SK-N-SH treated with all-trans-retinoic acid at 6 μM for 48 hours (cell line): ENCODE data around the gene SH3BP1.
A peak's percentile ranks its signal among the peaks of the same experiment; 100 is the strongest.

Experiments used
- ATAC-seq: fragments of 200-7000 bp; cut with Tn5 transposase; 3 replicates; pipeline ENCODE4 v1.9.1; 2020; ENCODE audit warnings: mild to moderate bottlenecking, moderate library complexity
- ARNTL ChIP-seq: fragments of 450-650 bp; formaldehyde crosslinking; IDR thresholded peaks from 2 replicates; pipeline ENCODE4 v1.5.0; 2020; ENCODE audit warnings: low read depth, mild to moderate bottlenecking, moderate library complexity, borderline replicate concordance
- BACH2 ChIP-seq: fragments of 250-450 bp; sonication (Bioruptor Pico); IDR thresholded peaks from 2 replicates; pipeline ENCODE4 v1.9.0; 2021; ENCODE audit warnings: mild to moderate bottlenecking, borderline replicate concordance
- CREB5 ChIP-seq: fragments of 250-450 bp; sonication (Bioruptor Pico); IDR thresholded peaks from 2 replicates; pipeline ENCODE4 v1.5.1; 2020; ENCODE audit warnings: low read depth, mild to moderate bottlenecking, moderate library complexity
- CSDC2 ChIP-seq: fragments of 250-450 bp; sonication (Bioruptor Pico); IDR thresholded peaks from 2 replicates; pipeline ENCODE4 v1.5.0; 2020; ENCODE audit warnings: mild to moderate bottlenecking, moderate library complexity
- CSRNP3 ChIP-seq: fragments of 250-450 bp; sonication (Bioruptor Pico); IDR thresholded peaks from 2 replicates; pipeline ENCODE4 v1.5.1; 2021; ENCODE audit warnings: mild to moderate bottlenecking, moderate library complexity
- ESRRG ChIP-seq: fragments of 250-450 bp; sonication (Bioruptor Pico); IDR thresholded peaks from 2 replicates; pipeline ENCODE4 v1.6.1; 2021; ENCODE audit warnings: mild to moderate bottlenecking
- GLIS3 ChIP-seq: fragments of 250-450 bp; sonication (Bioruptor Pico); IDR thresholded peaks from 2 replicates; pipeline ENCODE4 v1.5.0; 2020; ENCODE audit warnings: mild to moderate bottlenecking, moderate library complexity
- ISL1 ChIP-seq: fragments of 250-450 bp; sonication (Bioruptor Pico); IDR thresholded peaks from 2 replicates; pipeline ENCODE4 v2.1.2; 2022; ENCODE audit warnings: mild to moderate bottlenecking, moderate library complexity
- OSR1 ChIP-seq: fragments of 250-450 bp; sonication (Bioruptor Pico); IDR thresholded peaks from 2 replicates; pipeline ENCODE4 v1.8.0; 2022; ENCODE audit warnings: moderate library complexity, mild to moderate bottlenecking, inconsistent platforms
- PATZ1 ChIP-seq: fragments of 250-450 bp; sonication (Bioruptor Pico); IDR thresholded peaks from 2 replicates; pipeline ENCODE4 v1.8.0; 2020; ENCODE audit warnings: mild to moderate bottlenecking, moderate library complexity, borderline replicate concordance
- POU6F1 ChIP-seq: fragments of 250-450 bp; sonication (Bioruptor Pico); IDR thresholded peaks from 2 replicates; pipeline ENCODE4 v1.8.0; 2021; ENCODE audit warnings: low read depth, mild to moderate bottlenecking, moderate library complexity, borderline replicate concordance
- PPARA ChIP-seq: fragments of 250-450 bp; sonication (Bioruptor Pico); IDR thresholded peaks from 2 replicates; pipeline ENCODE4 v1.5.0; 2020; ENCODE audit warnings: mild to moderate bottlenecking, borderline replicate concordance
- RARB ChIP-seq: fragments of 250-450 bp; sonication (Bioruptor Pico); IDR thresholded peaks from 2 replicates; pipeline ENCODE4 v1.8.0; 2021; ENCODE audit warnings: mild to moderate bottlenecking, moderate library complexity
- SNAI2 ChIP-seq: fragments of 250-450 bp; sonication (Bioruptor Pico); IDR thresholded peaks from 2 replicates; pipeline ENCODE4 v1.5.0; 2020; ENCODE audit warnings: mild to moderate bottlenecking, moderate library complexity
- TCF4 ChIP-seq: fragments of 250-450 bp; sonication (Bioruptor Pico); IDR thresholded peaks from 2 replicates; pipeline ENCODE4 v1.8.0; 2021; ENCODE audit warnings: mild to moderate bottlenecking, moderate library complexity, borderline replicate concordance
- TOX ChIP-seq: fragments of 250-450 bp; sonication (Bioruptor Pico); IDR thresholded peaks from 2 replicates; pipeline ENCODE4 v1.8.0; 2021; ENCODE audit warnings: mild to moderate bottlenecking, moderate library complexity, borderline replicate concordance
- TSHZ2 ChIP-seq: fragments of 250-450 bp; sonication (Bioruptor Pico); IDR thresholded peaks from 2 replicates; pipeline ENCODE4 v1.5.0; 2020; ENCODE audit warnings: mild to moderate bottlenecking, moderate library complexity
- ZC3H10 ChIP-seq: fragments of 250-450 bp; sonication (Bioruptor Pico); IDR thresholded peaks from 2 replicates; pipeline ENCODE4 v1.5.1; 2021; ENCODE audit warnings: mild to moderate bottlenecking, moderate library complexity
- ZFP3 ChIP-seq: fragments of 250-450 bp; sonication (Bioruptor Pico); IDR thresholded peaks from 2 replicates; pipeline ENCODE4 v1.5.0; 2020; ENCODE audit warnings: mild to moderate bottlenecking, moderate library complexity
- ZFP30 ChIP-seq: fragments of 450-650 bp; formaldehyde crosslinking; IDR thresholded peaks from 2 replicates; pipeline ENCODE4 v1.5.0; 2022; ENCODE audit warnings: mild to moderate bottlenecking, moderate library complexity
- ZNF565 ChIP-seq: fragments of 450-650 bp; formaldehyde crosslinking; conservative IDR thresholded peaks from 2 replicates; pipeline ENCODE4 v1.5.0; 2020; ENCODE audit warnings: low read depth, mild to moderate bottlenecking, moderate library complexity
- ZNF70 ChIP-seq: fragments of 450-650 bp; formaldehyde crosslinking; IDR thresholded peaks from 2 replicates; pipeline ENCODE4 v1.5.0; 2020; ENCODE audit warnings: mild to moderate bottlenecking, moderate library complexity
- ZNF8 ChIP-seq: fragments of 450-650 bp; formaldehyde crosslinking; IDR thresholded peaks from 2 replicates; pipeline ENCODE4 v1.5.0; 2020; ENCODE audit warnings: mild to moderate bottlenecking, moderate library complexity

Gene SH3BP1

GRCh38 chr22:37641561-37641949 lies 2.1 kb downstream of the SH3BP1 start:
- TF ChIP-seq ZNF8 (CRISPR knock-in tag) (no peak), CSRNP3 (no peak), ZNF565 (CRISPR knock-in tag) (no peak), ESRRG (no peak), ZFP3 (CRISPR knock-in tag) (no peak), ISL1 (no peak), ZFP30 (no peak), TOX (CRISPR knock-in tag) (no peak), OSR1 (CRISPR knock-in tag) (no peak), ARNTL (CRISPR knock-in tag) (no peak), ZC3H10 (CRISPR knock-in tag) (no peak), RARB (no peak), TCF4 (CRISPR knock-in tag) (no peak), ZNF70 (CRISPR knock-in tag) (no peak)
- ATAC-seq: no peak

GRCh38 chr22:37643225-37643847 lies 3.9 kb downstream of the SH3BP1 start:
- ATAC-seq: peak; percentile 92
- no peak for TF ChIP-seq RARB
- TF ChIP-seq CREB5 (CRISPR knock-in tag): no peak
- TF ChIP-seq ESRRG: no peak
- no peak for TF ChIP-seq POU6F1 (CRISPR knock-in tag)
- no peak for TF ChIP-seq GLIS3 (CRISPR knock-in tag)
- no peak for TF ChIP-seq TSHZ2 (CRISPR knock-in tag)
- no peak for TF ChIP-seq PPARA (CRISPR knock-in tag)
- TF ChIP-seq BACH2 (CRISPR knock-in tag): no peak
- TF ChIP-seq ZC3H10 (CRISPR knock-in tag): no peak
- TF ChIP-seq ZNF565 (CRISPR knock-in tag): no peak
- TF ChIP-seq ZNF70 (CRISPR knock-in tag): no peak
- no peak for TF ChIP-seq TCF4 (CRISPR knock-in tag)
- no peak for TF ChIP-seq ZFP3 (CRISPR knock-in tag)
- no peak for TF ChIP-seq SNAI2
- TF ChIP-seq ZNF8 (CRISPR knock-in tag): no peak
- no peak for TF ChIP-seq CSDC2 (CRISPR knock-in tag)

GRCh38 chr22:37647317-37647716 lies 7.8 kb downstream of the SH3BP1 start:
- TF ChIP-seq ZFP3 (CRISPR knock-in tag): no peak
- no peak for TF ChIP-seq PATZ1 (CRISPR knock-in tag)
- no peak for TF ChIP-seq RARB
- TF ChIP-seq TCF4 (CRISPR knock-in tag): no peak
- no peak for TF ChIP-seq ZC3H10 (CRISPR knock-in tag)
- TF ChIP-seq ESRRG: no peak
- TF ChIP-seq, all 23 proteins: peak for 0
- ATAC-seq: no peak
